Spleen (tissue), 11 donors: ENCODE measurements around the gene OSBPL9. TPM values are rescaled to one million over a fixed set of nuclear protein-coding genes. Genes with fewer than 3 reads are reported as not detected.

Experiments
- DNase-seq: peaks from one replicate; pipeline ENCODE4 v3.0.0-alpha.2; 2020
- H3K27ac ChIP-seq, 8 donors: fragments of 200-600 bp; sonication (generic) in 7 of 8; 1 replicate in 4 of 8; 2 replicates in 4 of 8; pipeline versions ENCODE4 v1.5.0 to v1.8.0; 2016 to 2021; ENCODE audit warnings: inconsistent platforms in 4 of 8, mild to moderate bottlenecking in 4 of 8, moderate library complexity in 1 of 8
- H3K27me3 ChIP-seq, 7 donors: fragments of 200-600 bp; sonication (generic) in 6 of 7; replicated peaks in 1 of 7; 1 replicate in 4 of 7; 2 replicates in 3 of 7; pipeline versions ENCODE4 v1.5.0 to v1.8.0; 2016 to 2021; ENCODE audit warnings: inconsistent platforms in 3 of 7, mild to moderate bottlenecking in 1 of 7
- H3K36me3 ChIP-seq, 6 donors: fragments of 200-600 bp; sonication (generic) in 5 of 6; 1 replicate in 4 of 6; 2 replicates in 2 of 6; pipeline versions ENCODE4 v1.5.0 to v1.8.0; 2016 to 2021; ENCODE audit warnings: inconsistent platforms in 2 of 6
- H3K4me1 ChIP-seq, 6 donors: fragments of 200-600 bp; sonication (generic) in 5 of 6; 1 replicate in 3 of 6; 2 replicates in 3 of 6; pipeline versions ENCODE4 v1.5.0 to v1.8.0; 2016 to 2021; ENCODE audit warnings: inconsistent platforms in 3 of 6
- H3K4me3 ChIP-seq, 8 donors: fragments of 200-600 bp; sonication (generic) in 7 of 8; 1 replicate in 4 of 8; 2 replicates in 4 of 8; pipeline versions ENCODE4 v1.5.0 to v1.8.0; 2016 to 2021; ENCODE audit warnings: inconsistent platforms in 4 of 8, mild to moderate bottlenecking in 4 of 8, moderate library complexity in 2 of 8
- H3K9me3 ChIP-seq, 8 donors: fragments of 200-600 bp; sonication (generic) in 7 of 8; 1 replicate in 4 of 8; 2 replicates in 4 of 8; pipeline versions ENCODE4 v1.5.0 to v1.8.0; 2016 to 2021; ENCODE audit warnings: inconsistent platforms in 4 of 8
- POLR2A ChIP-seq, 3 donors: fragments of 450-650 bp; IDR thresholded peaks; one replicate each; pipeline ENCODE4 v1.5.1; 2017; ENCODE audit warnings: antibody characterized with exemption in 3 of 3, mild to moderate bottlenecking in 1 of 3
- POLR2AphosphoS5 ChIP-seq, 3 donors: sonication (generic); formaldehyde crosslinking; IDR thresholded peaks; one replicate each; pipeline ENCODE4 v1.5.1; 2017; ENCODE audit warnings: antibody characterized with exemption in 3 of 3
- WGBS, 5 donors: extraction: QIAGEN DNeasy Blood & Tissue Kit in 3 of 5; methylation state at CpG; one replicate each; pipeline versions ENCODE4 v1.1.5 to v1.1.7; 2013 to 2018; 5-methylcytosine and 5-hydroxymethylcytosine counted together
- intact Hi-C: fragments of 100-400 bp; cut with DNase I; formaldehyde crosslinking; loops from one replicate; pipeline ENCODE4 v1.15.0; 2023; ENCODE audit warnings: low total_unique reads
- polyA plus RNA-seq, 3 donors: library from polyadenylated mRNA; stranded (reverse); fragments of 200-250 nt; gene quantifications; one replicate each; pipeline ENCODE4 v1.2.1, GENCODE V29; 2013
- total RNA-seq, 7 donors: library from RNA; depleted of rRNA in 3 of 7; stranded (reverse); fragments of >200 nt in 3 of 7; fragmentation: NEBNext Ultra II Directional in 4 of 7; extraction: Animal tissue kit (Norgen Biotek cat#: 25700) in 4 of 7; gene quantifications; one replicate each; pipeline versions ENCODE4 v1.1.0 to v1.2.1, GENCODE V29; 2016 to 2021
- TF ChIP-seq, protein P1 (sequence below), 11 experiments: fragments of 200-600 bp in 7 of 11; fragments of 450-650 bp in 4 of 11; sonication (generic) in 4 of 11; IDR thresholded peaks in 8 of 11; conservative IDR thresholded peaks in 3 of 11; 1 replicate in 7 of 11; 2 replicates in 4 of 11; pipeline versions ENCODE4 v1.4.0 to v1.8.0; 2016 to 2021; ENCODE audit warnings: antibody characterized with exemption in 11 of 11, inconsistent platforms in 4 of 11, mild to moderate bottlenecking in 1 of 11
- donor health status: healthy with polysubstance abuse.
- donor health status: DM: no; HTN: no; CAD: no; lungs with moderate emphysema.
- donor health status: DM: no; HTN: no; CAD: no.
- donor health status: Bipolar disorder and iron deficiency.
- donor health status: healthy.
- donor health status: DM: no; HTN: no; CAD: no.
- donor health status: DM: yes; HTN: yes; CAD: no.

Gene OSBPL9
- total and polyA plus RNA-seq, 10 donors: 34.6 to 97.4 (median 80.6) TPM

DNA sequence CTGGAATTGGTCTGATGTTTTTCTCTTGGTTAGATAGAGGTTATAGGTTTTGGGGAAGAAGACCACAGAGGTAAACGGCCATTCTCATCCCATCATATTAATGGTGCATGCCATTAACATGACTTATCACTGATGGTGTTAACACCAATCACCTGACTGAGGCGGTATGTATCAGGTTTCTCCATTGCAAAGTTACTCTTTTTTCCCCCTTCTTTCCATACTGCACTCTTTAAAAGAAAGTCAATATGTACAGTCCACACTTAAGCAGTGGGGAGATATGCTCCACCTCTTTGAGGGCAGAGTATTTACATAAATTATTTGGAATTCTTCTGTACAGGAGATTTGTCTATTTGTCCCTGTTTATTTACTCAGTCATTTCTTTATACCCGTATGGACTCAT lies 35.7 kb upstream of the OSBPL9 start:
- H3K27ac ChIP-seq: no peak overlapping the region
- no peaks in the 10 kb centered on the region for H3K36me3 ChIP-seq
- no peak for TF ChIP-seq POLR2AphosphoS5 (IDR thresholded peaks at IDR 0.05)
- no peak for TF ChIP-seq POLR2A (IDR thresholded peaks at IDR 0.05)
- TF ChIP-seq, protein P1, sequence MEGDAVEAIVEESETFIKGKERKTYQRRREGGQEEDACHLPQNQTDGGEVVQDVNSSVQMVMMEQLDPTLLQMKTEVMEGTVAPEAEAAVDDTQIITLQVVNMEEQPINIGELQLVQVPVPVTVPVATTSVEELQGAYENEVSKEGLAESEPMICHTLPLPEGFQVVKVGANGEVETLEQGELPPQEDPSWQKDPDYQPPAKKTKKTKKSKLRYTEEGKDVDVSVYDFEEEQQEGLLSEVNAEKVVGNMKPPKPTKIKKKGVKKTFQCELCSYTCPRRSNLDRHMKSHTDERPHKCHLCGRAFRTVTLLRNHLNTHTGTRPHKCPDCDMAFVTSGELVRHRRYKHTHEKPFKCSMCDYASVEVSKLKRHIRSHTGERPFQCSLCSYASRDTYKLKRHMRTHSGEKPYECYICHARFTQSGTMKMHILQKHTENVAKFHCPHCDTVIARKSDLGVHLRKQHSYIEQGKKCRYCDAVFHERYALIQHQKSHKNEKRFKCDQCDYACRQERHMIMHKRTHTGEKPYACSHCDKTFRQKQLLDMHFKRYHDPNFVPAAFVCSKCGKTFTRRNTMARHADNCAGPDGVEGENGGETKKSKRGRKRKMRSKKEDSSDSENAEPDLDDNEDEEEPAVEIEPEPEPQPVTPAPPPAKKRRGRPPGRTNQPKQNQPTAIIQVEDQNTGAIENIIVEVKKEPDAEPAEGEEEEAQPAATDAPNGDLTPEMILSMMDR (IDR thresholded peaks at IDR 0.05 in 8 of 11, conservative IDR thresholded peaks at IDR 0.05 in 3 of 11): no peak
- peaks cover 6 to 27% (median 19%) of the 10 kb centered on the region in 6 donors for H3K4me1 ChIP-seq
- WGBS, 5 donors: 78 to 92% (median 86%) methylated on average over 3 of the region's 3 CpGs
- H3K27me3 ChIP-seq: no peaks in the 10 kb centered on the region
- intact Hi-C loops: no loop called here
- H3K4me3 ChIP-seq: no peak overlapping the region
- DNase-seq: no peak
- H3K9me3 ChIP-seq: no peaks in the 10 kb centered on the region

DNA sequence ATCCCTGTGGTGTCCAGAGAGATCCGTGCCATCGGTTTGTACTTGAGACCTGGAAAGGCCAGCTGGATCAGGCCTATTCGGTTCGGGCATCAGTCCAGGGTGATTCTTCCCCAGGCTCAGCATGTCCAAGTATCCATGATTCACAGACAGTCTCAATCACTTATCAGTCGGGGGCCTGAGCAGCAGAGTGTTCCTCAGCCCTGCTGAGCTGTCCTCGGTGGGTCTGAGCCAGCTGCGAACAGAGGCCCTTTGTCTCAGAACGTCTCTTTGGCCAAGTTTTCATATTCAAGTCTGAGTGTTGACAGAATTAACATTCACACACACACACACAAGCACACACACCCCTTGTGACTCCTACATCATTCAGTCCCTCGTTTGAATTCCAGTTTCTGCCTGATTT lies 33.4 kb upstream of the OSBPL9 start:
- no peak overlapping the region for H3K27ac ChIP-seq
- DNase-seq: no peak
- H3K9me3 ChIP-seq: no peaks in the 10 kb centered on the region

DNA sequence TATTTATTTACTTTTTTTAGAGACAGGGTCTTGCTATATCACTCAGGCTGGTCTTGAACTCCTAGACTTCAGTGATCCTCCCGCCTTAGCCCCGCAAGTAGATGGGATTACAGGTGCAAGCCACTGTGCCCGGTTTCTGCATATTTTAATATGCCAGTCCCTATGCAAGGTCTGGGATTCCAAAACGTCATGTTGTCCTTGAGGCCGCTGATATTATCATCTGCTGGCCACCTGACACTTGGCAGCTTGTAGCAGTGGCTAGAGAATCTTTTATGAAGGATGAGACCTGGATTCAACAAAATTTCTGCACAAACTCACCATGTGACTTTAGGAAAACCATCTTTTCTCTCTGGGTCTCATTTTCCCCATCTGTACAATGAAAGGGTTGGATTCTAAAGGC lies 32.9 kb upstream of the OSBPL9 start:
- Histone ChIP-seq H3K27me3 (no peaks in the 10 kb centered on the region), H3K27ac (no peak overlapping the region), H3K4me3 (no peak overlapping the region), H3K4me1 (peaks cover 0 to 3% (median 1%) of the 10 kb centered on the region in 6 donors), H3K9me3 (no peaks in the 10 kb centered on the region), H3K36me3 (no peaks in the 10 kb centered on the region)
- intact Hi-C loops: no loop called here
- no peak for DNase-seq
- TF ChIP-seq POLR2AphosphoS5 (IDR thresholded peaks at IDR 0.05) (no peak), POLR2A (IDR thresholded peaks at IDR 0.05) (no peak)
- TF ChIP-seq, protein P1 (IDR thresholded peaks at IDR 0.05 in 8 of 11, conservative IDR thresholded peaks at IDR 0.05 in 3 of 11): no peak
- WGBS, 5 donors: 84 to 91% (median 88%) methylated on average over 5 of the region's 5 CpGs

More for the DNA sequence above, 33.4 kb upstream of the OSBPL9 start:
- TF ChIP-seq POLR2AphosphoS5 (IDR thresholded peaks at IDR 0.05) (no peak), POLR2A (IDR thresholded peaks at IDR 0.05) (no peak)
- TF ChIP-seq, protein P1 (IDR thresholded peaks at IDR 0.05 in 8 of 11, conservative IDR thresholded peaks at IDR 0.05 in 3 of 11): no peak
- Histone ChIP-seq H3K36me3 (no peaks in the 10 kb centered on the region), H3K4me3 (no peak overlapping the region), H3K4me1 (peaks cover 4 to 8% (median 6%) of the 10 kb centered on the region in 6 donors), H3K27me3 (no peaks in the 10 kb centered on the region)
- intact Hi-C loops: no loop called here
- 76 to 91% (median 89%) methylated on average over 7 to 9 of the region's 9 CpGs for WGBS, 5 donors

DNA sequence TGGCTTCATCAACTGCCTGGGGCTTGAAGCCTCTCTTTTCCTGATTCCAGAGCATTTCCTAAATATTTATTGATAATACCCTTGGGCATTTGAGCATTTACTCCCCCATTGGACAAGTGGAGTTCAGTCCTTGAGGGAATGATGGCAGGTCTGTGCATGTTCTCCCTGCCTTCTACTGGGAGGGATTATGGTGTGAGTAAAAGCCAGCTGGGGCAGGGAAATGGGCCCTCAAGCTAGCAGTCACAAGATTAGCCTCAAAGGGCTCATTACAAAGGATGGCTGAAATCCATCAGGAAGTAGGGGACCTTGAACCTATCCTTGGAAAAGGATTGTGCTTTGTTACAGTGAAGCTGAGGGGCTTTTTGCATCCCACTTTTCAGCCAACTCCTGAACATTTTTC lies 24.2 kb upstream of the OSBPL9 start:
- TF ChIP-seq POLR2AphosphoS5 (IDR thresholded peaks at IDR 0.05): peak in 1 of 3 donors; percentile 76
- TF ChIP-seq, protein P1 (IDR thresholded peaks at IDR 0.05 in 8 of 11, conservative IDR thresholded peaks at IDR 0.05 in 3 of 11): no peak
- no peak for DNase-seq
- H3K4me3 ChIP-seq: no peak overlapping the region
- H3K9me3 ChIP-seq: no peaks in the 10 kb centered on the region
- intact Hi-C loops: no loop called here
- H3K27me3 ChIP-seq: no peaks in the 10 kb centered on the region
- H3K27ac ChIP-seq: peak overlapping the region; percentile 21 to 81 (median 73)
- no peaks in the 10 kb centered on the region for H3K36me3 ChIP-seq
- H3K4me1 ChIP-seq: peaks cover 0 to 4% (median 0%) of the 10 kb centered on the region in 6 donors
